Gastrocnemius medialis (tissue), 4 donors: Measurements from ENCODE around the gene TRIO. TPM values are rescaled to one million over a fixed set of nuclear protein-coding genes. Genes with fewer than 3 reads are reported as not detected.

ENCODE experiments used
- ATAC-seq, 2 donors: fragments of 150-250 bp; one replicate each; pipeline ENCODE4 v1.9.1; 2016
- DNase-seq, 2 donors: peaks; one replicate each; pipeline ENCODE4 v3.0.0-alpha.2; 2019
- H3K27ac ChIP-seq, 4 donors: fragments of 200-600 bp; sonication (generic); 1 replicate in 1 of 4; 2 replicates in 3 of 4; pipeline ENCODE4 v1.5.1; 2016 to 2018; ENCODE audit warnings: mild to moderate bottlenecking in 2 of 4, moderate library complexity in 1 of 4
- H3K27me3 ChIP-seq, 3 donors: fragments of 200-600 bp; sonication (generic) in 2 of 3; 1 replicate in 1 of 3; 2 replicates in 2 of 3; pipeline versions ENCODE4 v1.5.1 to v1.6.0; 2016 to 2019; ENCODE audit warnings: mild to moderate bottlenecking in 1 of 3, moderate library complexity in 1 of 3
- H3K36me3 ChIP-seq, 2 donors: fragments of 200-600 bp; sonication (generic) in 1 of 2; one replicate each; pipeline ENCODE4 v1.5.1; 2017 to 2018
- H3K4me1 ChIP-seq, 2 donors: fragments of 200-600 bp; sonication (generic) in 1 of 2; one replicate each; pipeline ENCODE4 v1.5.1; 2016 to 2017; ENCODE audit warnings: mild to moderate bottlenecking in 2 of 2
- H3K4me3 ChIP-seq, 4 donors: fragments of 200-600 bp; sonication (generic) in 3 of 4; 1 replicate in 1 of 4; 2 replicates in 3 of 4; pipeline ENCODE4 v1.5.1; 2016 to 2019; ENCODE audit warnings: mild to moderate bottlenecking in 2 of 4
- H3K9me3 ChIP-seq, 3 donors: fragments of 200-600 bp; sonication (generic) in 2 of 3; 1 replicate in 1 of 3; 2 replicates in 2 of 3; pipeline ENCODE4 v1.5.1; 2016 to 2019
- CTCF ChIP-seq, 5 experiments: fragments of 450-650 bp in 3 of 5; fragments of 200-600 bp in 2 of 5; sonication (generic) in 2 of 5; IDR thresholded peaks in 4 of 5; conservative IDR thresholded peaks in 1 of 5; 1 replicate in 4 of 5; 2 replicates in 1 of 5; pipeline ENCODE4 v1.5.1; 2016 to 2019; ENCODE audit warnings: antibody characterized with exemption in 5 of 5, mild to moderate bottlenecking in 3 of 5, moderate library complexity in 3 of 5
- POLR2A ChIP-seq, 2 donors: fragments of 450-650 bp; IDR thresholded peaks; one replicate each; pipeline ENCODE4 v1.6.1; 2017; ENCODE audit warnings: antibody characterized with exemption in 2 of 2, mild to moderate bottlenecking in 2 of 2, moderate library complexity in 2 of 2
- in situ Hi-C, 4 donors: fragments of 200-750 bp; cut with MboI; loops; one replicate each; pipeline versions ENCODE4 v1.15.0 to v1.8.0; 2017; ENCODE audit warnings: low sequenced_read_pairs in 4 of 4
- intact Hi-C: fragments of 100-400 bp; cut with DNase I; formaldehyde crosslinking; loops from one replicate; pipeline ENCODE4 v1.15.1; 2023; ENCODE audit warnings: low total_unique reads
- total RNA-seq, 4 donors: library from RNA; depleted of rRNA; stranded (reverse); fragments of >200 nt; gene quantifications; one replicate each; pipeline versions ENCODE4 v1.1.0 to v1.2.3, GENCODE V29; 2016

Gene TRIO
- total RNA-seq, 4 donors from 2014 or later: 31.5 to 57.5 (median 50.4) TPM

GRCh38 chr5:14265570-14265969 lies 122.4 kb downstream of the TRIO start:
- intact Hi-C loops: loop anchor here (5.0 kb wide), 1 partner anchor 63 kb away; no protein-coding TSS in a partner anchor
- peaks cover 50 to 52% of the 10 kb centered on the region in 2 donors for H3K4me1 ChIP-seq
- in situ Hi-C loops: loop anchor here in 3 of 4 donors (5.0 to 25.0 kb wide), 4 partner anchors 151 to 278 kb away; no protein-coding TSS in a partner anchor
- H3K27ac ChIP-seq: no peak overlapping the region
- no peaks in the 10 kb centered on the region for H3K27me3 ChIP-seq
- no peaks in the 10 kb centered on the region for H3K36me3 ChIP-seq
- H3K4me3 ChIP-seq: no peak overlapping the region
- no peak for TF ChIP-seq CTCF (IDR thresholded peaks at IDR 0.05 in 4 of 5, conservative IDR thresholded peaks at IDR 0.05 in 1 of 5)
- TF ChIP-seq POLR2A (IDR thresholded peaks at IDR 0.05): no peak
- ATAC-seq (no peak), DNase-seq (no peak)
- H3K9me3 ChIP-seq: no peaks in the 10 kb centered on the region

- no peak for TF ChIP-seq POLR2A (IDR thresholded peaks at IDR 0.05)
- no peak for TF ChIP-seq CTCF (IDR thresholded peaks at IDR 0.05 in 4 of 5, conservative IDR thresholded peaks at IDR 0.05 in 1 of 5)
- Histone ChIP-seq H3K27me3 (no peaks in the 10 kb centered on the region), H3K4me1 (peaks cover 45 to 58% of the 10 kb centered on the region in 2 donors), H3K36me3 (no peaks in the 10 kb centered on the region), H3K27ac (no peak overlapping the region), H3K9me3 (no peaks in the 10 kb centered on the region), H3K4me3 (no peak overlapping the region)
- in situ Hi-C loops: loop anchor here in 3 of 4 donors (5.0 to 25.0 kb wide), 4 partner anchors 151 to 279 kb away; no protein-coding TSS in a partner anchor
- intact Hi-C loops: loop anchor here (5.0 kb wide), 1 partner anchor 64 kb away; no protein-coding TSS in a partner anchor
- ATAC-seq (no peak), DNase-seq (no peak)
Observed at GRCh38 chr5:14266171-14266570, 123.0 kb downstream of the TRIO start.

- H3K4me1 ChIP-seq: peaks cover 40 to 58% of the 10 kb centered on the region in 2 donors
- no peak for ATAC-seq
- in situ Hi-C loops: loop anchor here in 3 of 4 donors (5.0 to 25.0 kb wide), 4 partner anchors 152 to 279 kb away; no protein-coding TSS in a partner anchor
Observed at GRCh38 chr5:14266686-14267085, 123.5 kb downstream of the TRIO start.

GRCh38 chr5:14267166-14267838 lies 124.2 kb downstream of the TRIO start:
- ATAC-seq (no peak), DNase-seq (no peak)
- in situ Hi-C loops: loop anchor here in 3 of 4 donors (5.0 to 25.0 kb wide), 4 partner anchors 153 to 280 kb away; no protein-coding TSS in a partner anchor
- intact Hi-C loops: loop anchor here (5.0 kb wide), 1 partner anchor 65 kb away; no protein-coding TSS in a partner anchor
- Histone ChIP-seq H3K9me3 (no peaks in the 10 kb centered on the region), H3K36me3 (no peaks in the 10 kb centered on the region), H3K4me3 (no peak overlapping the region), H3K4me1 (peaks cover 40 to 58% of the 10 kb centered on the region in 2 donors), H3K27ac (peak overlapping the region in 1 of 4 donors; percentile 85), H3K27me3 (no peaks in the 10 kb centered on the region)
- TF ChIP-seq POLR2A (IDR thresholded peaks at IDR 0.05) (no peak), CTCF (IDR thresholded peaks at IDR 0.05 in 4 of 5, conservative IDR thresholded peaks at IDR 0.05 in 1 of 5) (no peak)

More at GRCh38 chr5:14266686-14267085, 123.5 kb downstream of the TRIO start:
- intact Hi-C loops: loop anchor here (5.0 kb wide), 1 partner anchor 64 kb away; no protein-coding TSS in a partner anchor
- Histone ChIP-seq H3K4me3 (no peak overlapping the region), H3K9me3 (no peaks in the 10 kb centered on the region), H3K36me3 (no peaks in the 10 kb centered on the region), H3K27ac (no peak overlapping the region), H3K27me3 (no peaks in the 10 kb centered on the region)
- no peak for TF ChIP-seq CTCF (IDR thresholded peaks at IDR 0.05 in 4 of 5, conservative IDR thresholded peaks at IDR 0.05 in 1 of 5)
- no peak for TF ChIP-seq POLR2A (IDR thresholded peaks at IDR 0.05)
- DNase-seq: no peak
